Lower lobe of right lung (tissue), 2 donors: ENCODE results near the gene ZDHHC11. TPM values are rescaled to one million over a fixed set of nuclear protein-coding genes. Genes with fewer than 3 reads are reported as not detected.

ENCODE experiments used
- ATAC-seq, 2 donors: fragments of 200-7000 bp; cut with Tn5 transposase; one replicate each; pipeline ENCODE4 v1.9.1; 2020 to 2022; ENCODE audit warnings: mild to moderate bottlenecking in 2 of 2, moderate library complexity in 2 of 2
- DNase-seq: peaks from one replicate; pipeline ENCODE4 v3.0.0-alpha.2; 2020
- H3K27ac ChIP-seq: fragments of 200-600 bp; one replicate; pipeline ENCODE4 v1.8.0; 2022
- H3K27me3 ChIP-seq: fragments of 200-600 bp; one replicate; pipeline ENCODE4 v1.8.0; 2022; ENCODE audit warnings: low read depth
- H3K36me3 ChIP-seq: fragments of 200-600 bp; one replicate; pipeline ENCODE4 v1.8.0; 2022; ENCODE audit warnings: mild to moderate bottlenecking
- H3K4me1 ChIP-seq: fragments of 200-600 bp; one replicate; pipeline ENCODE4 v1.8.0; 2022
- H3K4me3 ChIP-seq: fragments of 200-600 bp; one replicate; pipeline ENCODE4 v1.8.0; 2022; ENCODE audit warnings: mild to moderate bottlenecking
- H3K9me3 ChIP-seq: fragments of 200-600 bp; one replicate; pipeline ENCODE4 v1.8.0; 2022
- CTCF ChIP-seq: fragments of 200-600 bp; IDR thresholded peaks from one replicate; pipeline ENCODE4 v1.8.0; 2022; ENCODE audit warnings: antibody characterized with exemption, mild to moderate bottlenecking
- intact Hi-C: fragments of 100-400 bp; cut with DNase I; formaldehyde crosslinking; loops from one replicate; pipeline ENCODE4 v1.11.0; 2022
- total RNA-seq: library from RNA; stranded (reverse); fragmentation: NEBNext Ultra II Directional; extraction: Animal tissue kit (Norgen Biotek cat#: 25700); gene quantifications from one replicate; pipeline ENCODE4 v1.2.1, GENCODE V29; 2021
- donor health status: DM: no; HTN: yes; CAD: no; lungs with severe emphysema.

ZDHHC11 gene
- total RNA-seq, 1 donor from 2014 or later: 28.7 TPM

GRCh38 chr5:886036-886435, 35.2 kb upstream of the ZDHHC11 start:
- Histone ChIP-seq H3K27ac (no peak overlapping the region), H3K36me3 (peaks cover 93% of the 10 kb centered on the region), H3K27me3 (no peaks in the 10 kb centered on the region), H3K4me3 (no peak overlapping the region), H3K4me1 (peaks cover 8% of the 10 kb centered on the region), H3K9me3 (no peaks in the 10 kb centered on the region)
- intact Hi-C loops: no loop called here
- ATAC-seq (no peak), DNase-seq (no peak)
- TF ChIP-seq CTCF: no peak

- TF ChIP-seq CTCF: no peak
- Histone ChIP-seq H3K9me3 (no peaks in the 10 kb centered on the region), H3K27ac (no peak overlapping the region), H3K4me3 (no peak overlapping the region), H3K36me3 (peaks cover 93% of the 10 kb centered on the region), H3K4me1 (peaks cover 3% of the 10 kb centered on the region), H3K27me3 (no peaks in the 10 kb centered on the region)
- peak; percentile 23 to 31 for ATAC-seq
- no peak for DNase-seq
- intact Hi-C loops: no loop called here
Observed at GRCh38 chr5:885529-885928, 34.7 kb upstream of the ZDHHC11 start.

GRCh38 chr5:885127-885442, 34.3 kb upstream of the ZDHHC11 start:
- Histone ChIP-seq H3K4me1 (no peaks in the 10 kb centered on the region), H3K27ac (no peak overlapping the region), H3K4me3 (no peak overlapping the region), H3K9me3 (no peaks in the 10 kb centered on the region), H3K27me3 (no peaks in the 10 kb centered on the region), H3K36me3 (peaks cover 91% of the 10 kb centered on the region)
- ATAC-seq (peak in 1 of 2 donors; percentile 3), DNase-seq (no peak)
- intact Hi-C loops: no loop called here
- no peak for TF ChIP-seq CTCF

- no peak overlapping the region for H3K27ac ChIP-seq
- H3K4me1 ChIP-seq: no peaks in the 10 kb centered on the region
- intact Hi-C loops: no loop called here
- no peaks in the 10 kb centered on the region for H3K9me3 ChIP-seq
- H3K27me3 ChIP-seq: no peaks in the 10 kb centered on the region
- DNase-seq (no peak), ATAC-seq (peak; percentile 4 to 6)
- TF ChIP-seq CTCF: no peak
- no peak overlapping the region for H3K4me3 ChIP-seq
- peaks cover 87% of the 10 kb centered on the region for H3K36me3 ChIP-seq
Observed at GRCh38 chr5:884345-885126, 33.8 kb upstream of the ZDHHC11 start.

GRCh38 chr5:883475-884181, 32.8 kb upstream of the ZDHHC11 start:
- no peaks in the 10 kb centered on the region for H3K9me3 ChIP-seq
- H3K4me1 ChIP-seq: no peaks in the 10 kb centered on the region
- intact Hi-C loops: no loop called here
- H3K27me3 ChIP-seq: no peaks in the 10 kb centered on the region
- TF ChIP-seq CTCF: no peak
- no peak for DNase-seq
- H3K27ac ChIP-seq: no peak overlapping the region
- H3K4me3 ChIP-seq: no peak overlapping the region
- peaks cover 78% of the 10 kb centered on the region for H3K36me3 ChIP-seq
- no peak for ATAC-seq
